GM12878 (cell line): ENCODE data around the gene HLA-DMA. TPM values are rescaled to one million over a fixed set of nuclear protein-coding genes. Genes with fewer than 3 reads are reported as not detected.
A peak's percentile ranks its signal among the peaks of the same experiment; 100 is the strongest.

ENCODE experiments used
- CBFB ChIP-seq: IDR thresholded peaks from 2 replicates; pipeline ENCODE4 v1.6.1; 2016; ENCODE audit warnings: antibody characterized with exemption, low read depth
- CBX3 ChIP-seq: fragments of 200-600 bp; sonication (generic); IDR thresholded peaks from 2 replicates; pipeline ENCODE4 v1.6.1; 2016; ENCODE audit warnings: low read depth, borderline replicate concordance
- CREM ChIP-seq: IDR thresholded peaks from 2 replicates; pipeline ENCODE4 v1.6.1; 2014; ENCODE audit warnings: antibody characterized with exemption, low read depth
- ESRRA ChIP-seq: IDR thresholded peaks from 2 replicates; pipeline ENCODE4 v1.6.1; 2012; ENCODE audit warnings: mild to moderate bottlenecking, low read length, improper control_type of control experiment
- GABPA ChIP-seq: IDR thresholded peaks from 2 replicates; pipeline ENCODE4 v1.6.1; 2014; ENCODE audit warnings: antibody characterized with exemption, low read depth, mild to moderate bottlenecking, inconsistent platforms
- MEF2A ChIP-seq: IDR thresholded peaks from 2 replicates; pipeline ENCODE4 v1.6.1; 2011; ENCODE audit warnings: low read depth, mild to moderate bottlenecking, low read length, moderate library complexity; ENCODE audit not compliant: insufficient read depth
- MTA2 ChIP-seq: fragments of 450-650 bp; IDR thresholded peaks from 2 replicates; pipeline ENCODE4 v1.6.1; 2016; ENCODE audit warnings: low read depth, mild to moderate bottlenecking, moderate library complexity
- MYB ChIP-seq: fragments of 150-350 bp; IDR thresholded peaks from 2 replicates; pipeline ENCODE4 v1.6.1; 2014; ENCODE audit warnings: mild to moderate bottlenecking, low read depth, low read length, borderline replicate concordance
- NBN ChIP-seq: fragments of 450-650 bp; IDR thresholded peaks from 2 replicates; pipeline ENCODE4 v1.6.1; 2016
- NFXL1 ChIP-seq: fragments of 450-650 bp; IDR thresholded peaks from 2 replicates; pipeline ENCODE4 v1.6.1; 2017; ENCODE audit warnings: antibody characterized with exemption, mild to moderate bottlenecking, borderline replicate concordance
- NR2F1 ChIP-seq: fragments of 450-650 bp; conservative IDR thresholded peaks from 2 replicates; pipeline ENCODE4 v1.6.1; 2017; ENCODE audit warnings: mild to moderate bottlenecking
- PBX3 ChIP-seq: IDR thresholded peaks from 2 replicates; pipeline ENCODE4 v1.6.1; 2011; ENCODE audit warnings: mild to moderate bottlenecking, low read depth, low read length, moderate library complexity; ENCODE audit not compliant: insufficient replicate concordance
- REST ChIP-seq: IDR thresholded peaks from 2 replicates; pipeline ENCODE4 v1.6.1; 2012; ENCODE audit warnings: mild to moderate bottlenecking, low read depth, low read length
- USF1 ChIP-seq: IDR thresholded peaks from 2 replicates; pipeline ENCODE4 v1.6.1; 2011; ENCODE audit warnings: borderline replicate concordance, low read depth, mild to moderate bottlenecking, moderate library complexity, mixed read lengths, low read length; ENCODE audit not compliant: insufficient read depth; ENCODE audit errors: extremely low read length
- YBX1 ChIP-seq: fragments of 450-650 bp; IDR thresholded peaks from 2 replicates; pipeline ENCODE4 v1.6.1; 2016; ENCODE audit warnings: antibody characterized with exemption
- ZNF207 ChIP-seq: fragments of 450-650 bp; IDR thresholded peaks from 2 replicates; pipeline ENCODE4 v1.6.1; 2014; ENCODE audit warnings: antibody characterized with exemption, mild to moderate bottlenecking, borderline replicate concordance
- ZSCAN29 ChIP-seq: fragments of 450-650 bp; IDR thresholded peaks from 2 replicates; pipeline ENCODE4 v1.6.1; 2017; ENCODE audit warnings: mild to moderate bottlenecking, moderate library complexity
- polyA plus RNA-seq, 11 experiments: library from polyadenylated mRNA; depleted of rRNA in 4 of 11; unstranded in 6 of 11; stranded (reverse) in 5 of 11; fragments of >200 nt; fragmentation: Nextera tagmentation in 4 of 11; fragmentation: Illumina TruSeq in 1 of 11; extraction: Ambion mirVana in 4 of 11; extraction: Trizol in 1 of 11; gene quantifications; 1 replicate in 1 of 11; 2 replicates in 10 of 11; pipeline versions ENCODE4 v1.2.1 to v1.2.3, GENCODE V29; 2011 to 2016; ENCODE audit warnings: inconsistent platforms in 2 of 11, missing spikeins in 2 of 11, low read depth in 1 of 11
- total RNA-seq, 4 experiments: library from RNA; depleted of rRNA in 3 of 4; stranded (reverse); fragments of >200 nt in 3 of 4; fragmentation: Illumina TruSeq in 1 of 4; extraction: Trizol in 1 of 4; gene quantifications; 2 replicates each; pipeline versions ENCODE4 v1.2.1 to v1.2.3, GENCODE V29; 2013 to 2021
- TF ChIP-seq, protein P1 (sequence below): fragments of 450-650 bp; formaldehyde crosslinking; IDR thresholded peaks from 2 replicates; pipeline ENCODE4 v1.5.0; 2022; ENCODE audit warnings: mild to moderate bottlenecking, missing genetic modification characterization
- TF ChIP-seq, protein P2 (sequence below): fragments of 450-650 bp; IDR thresholded peaks from 2 replicates; pipeline ENCODE4 v1.6.1; 2014; ENCODE audit warnings: mild to moderate bottlenecking

Gene HLA-DMA
- total and polyA plus RNA-seq, 10 of the 15 experiments (the other 5 are each of a cell fraction or from before 2014, with no cell fraction given), result 177 to 552 (median 309) TPM

DNA sequence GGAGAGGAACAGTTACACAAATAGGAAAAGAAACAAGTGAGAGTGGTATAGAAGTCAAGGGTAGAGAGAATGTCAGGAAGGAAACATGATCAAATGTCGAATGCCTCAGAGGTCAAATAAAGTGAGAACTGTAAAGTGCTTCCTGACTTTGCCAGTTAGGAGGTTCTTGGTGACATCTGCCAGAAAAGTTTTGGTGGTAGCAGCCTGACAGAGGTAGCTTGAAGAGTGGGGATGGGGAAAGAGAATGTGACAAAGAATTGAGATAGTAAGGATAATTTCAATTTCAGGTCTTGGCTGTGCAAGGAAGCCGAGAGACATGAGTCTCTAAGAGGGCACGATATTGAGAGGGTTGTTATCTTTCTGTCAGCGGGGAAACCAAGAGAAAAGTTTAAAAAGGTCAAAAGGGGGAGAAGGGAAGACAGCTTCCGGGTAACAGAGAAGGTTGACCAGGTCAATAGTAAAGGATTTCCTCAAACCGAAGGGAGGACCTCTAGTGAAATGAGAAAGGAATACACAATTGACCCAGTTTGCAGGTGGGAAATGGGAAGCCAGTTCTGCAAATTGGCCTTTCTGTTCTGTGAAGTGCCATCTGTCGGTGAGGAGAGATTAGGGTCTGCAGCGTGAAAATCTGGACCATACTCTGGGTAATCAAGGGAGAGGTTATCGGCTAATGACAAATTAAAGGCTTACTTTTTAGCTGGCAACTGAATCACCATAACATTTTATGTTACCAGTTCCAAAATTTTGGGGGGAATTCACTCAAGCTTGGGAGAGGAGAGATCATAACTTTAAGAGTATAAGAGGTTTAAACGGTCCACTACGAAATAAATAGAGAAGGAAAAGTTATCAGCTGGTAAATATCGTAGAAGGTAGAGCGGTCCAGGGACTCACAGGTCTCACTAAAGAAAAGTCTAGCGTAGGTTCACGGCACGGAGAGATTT, 14.5 kb upstream of the HLA-DMA start (continued):
- TF ChIP-seq, protein P1, sequence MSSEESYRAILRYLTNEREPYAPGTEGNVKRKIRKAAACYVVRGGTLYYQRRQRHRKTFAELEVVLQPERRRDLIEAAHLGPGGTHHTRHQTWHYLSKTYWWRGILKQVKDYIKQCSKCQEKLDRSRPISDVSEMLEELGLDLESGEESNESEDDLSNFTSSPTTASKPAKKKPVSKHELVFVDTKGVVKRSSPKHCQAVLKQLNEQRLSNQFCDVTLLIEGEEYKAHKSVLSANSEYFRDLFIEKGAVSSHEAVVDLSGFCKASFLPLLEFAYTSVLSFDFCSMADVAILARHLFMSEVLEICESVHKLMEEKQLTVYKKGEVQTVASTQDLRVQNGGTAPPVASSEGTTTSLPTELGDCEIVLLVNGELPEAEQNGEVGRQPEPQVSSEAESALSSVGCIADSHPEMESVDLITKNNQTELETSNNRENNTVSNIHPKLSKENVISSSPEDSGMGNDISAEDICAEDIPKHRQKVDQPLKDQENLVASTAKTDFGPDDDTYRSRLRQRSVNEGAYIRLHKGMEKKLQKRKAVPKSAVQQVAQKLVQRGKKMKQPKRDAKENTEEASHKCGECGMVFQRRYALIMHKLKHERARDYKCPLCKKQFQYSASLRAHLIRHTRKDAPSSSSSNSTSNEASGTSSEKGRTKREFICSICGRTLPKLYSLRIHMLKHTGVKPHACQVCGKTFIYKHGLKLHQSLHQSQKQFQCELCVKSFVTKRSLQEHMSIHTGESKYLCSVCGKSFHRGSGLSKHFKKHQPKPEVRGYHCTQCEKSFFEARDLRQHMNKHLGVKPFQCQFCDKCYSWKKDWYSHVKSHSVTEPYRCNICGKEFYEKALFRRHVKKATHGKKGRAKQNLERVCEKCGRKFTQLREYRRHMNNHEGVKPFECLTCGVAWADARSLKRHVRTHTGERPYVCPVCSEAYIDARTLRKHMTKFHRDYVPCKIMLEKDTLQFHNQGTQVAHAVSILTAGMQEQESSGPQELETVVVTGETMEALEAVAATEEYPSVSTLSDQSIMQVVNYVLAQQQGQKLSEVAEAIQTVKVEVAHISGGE (CRISPR knock-in tag), result no peak
- TF ChIP-seq GABPA (no peak), NBN (peak; percentile 47; the same call in 1 of the 2 replicates), ESRRA (no peak), CBFB (peak; percentile 21; the same call in 1 of the 2 replicates), NR2F1 (peak; percentile 45; the same call in 1 of the 2 replicates), ZNF207 (no peak), REST (no peak), MTA2 (no peak; the same call in 1 of the 2 replicates), YBX1 (no peak), PBX3 (no peak), ZSCAN29 (no peak), CREM (peak; percentile 30; the same call in 1 of the 2 replicates), MEF2A (no peak), MYB (no peak), USF1 (no peak), NFXL1 (no peak), CBX3 (no peak)
- TF ChIP-seq, protein P2, sequence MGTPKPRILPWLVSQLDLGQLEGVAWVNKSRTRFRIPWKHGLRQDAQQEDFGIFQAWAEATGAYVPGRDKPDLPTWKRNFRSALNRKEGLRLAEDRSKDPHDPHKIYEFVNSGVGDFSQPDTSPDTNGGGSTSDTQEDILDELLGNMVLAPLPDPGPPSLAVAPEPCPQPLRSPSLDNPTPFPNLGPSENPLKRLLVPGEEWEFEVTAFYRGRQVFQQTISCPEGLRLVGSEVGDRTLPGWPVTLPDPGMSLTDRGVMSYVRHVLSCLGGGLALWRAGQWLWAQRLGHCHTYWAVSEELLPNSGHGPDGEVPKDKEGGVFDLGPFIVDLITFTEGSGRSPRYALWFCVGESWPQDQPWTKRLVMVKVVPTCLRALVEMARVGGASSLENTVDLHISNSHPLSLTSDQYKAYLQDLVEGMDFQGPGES, result no peak
